Stimulated activated CD4-positive, alpha-beta T cell treated with anti-CD3 and anti-CD28 coated beads, Interleukin-1b, Interleukin-23, amount 100 ng/mL, for 48 hours (primary cell): ENCODE results near the gene PTPRN2.

Source experiments
- DNase-seq: peaks from one replicate; pipeline ENCODE4 v3.0.0-alpha.2; 2020

PTPRN2 gene

GRCh38 chr7:158486919-158487318, 100.7 kb downstream of the PTPRN2 start:
- DNase-seq: no peak

DNA sequence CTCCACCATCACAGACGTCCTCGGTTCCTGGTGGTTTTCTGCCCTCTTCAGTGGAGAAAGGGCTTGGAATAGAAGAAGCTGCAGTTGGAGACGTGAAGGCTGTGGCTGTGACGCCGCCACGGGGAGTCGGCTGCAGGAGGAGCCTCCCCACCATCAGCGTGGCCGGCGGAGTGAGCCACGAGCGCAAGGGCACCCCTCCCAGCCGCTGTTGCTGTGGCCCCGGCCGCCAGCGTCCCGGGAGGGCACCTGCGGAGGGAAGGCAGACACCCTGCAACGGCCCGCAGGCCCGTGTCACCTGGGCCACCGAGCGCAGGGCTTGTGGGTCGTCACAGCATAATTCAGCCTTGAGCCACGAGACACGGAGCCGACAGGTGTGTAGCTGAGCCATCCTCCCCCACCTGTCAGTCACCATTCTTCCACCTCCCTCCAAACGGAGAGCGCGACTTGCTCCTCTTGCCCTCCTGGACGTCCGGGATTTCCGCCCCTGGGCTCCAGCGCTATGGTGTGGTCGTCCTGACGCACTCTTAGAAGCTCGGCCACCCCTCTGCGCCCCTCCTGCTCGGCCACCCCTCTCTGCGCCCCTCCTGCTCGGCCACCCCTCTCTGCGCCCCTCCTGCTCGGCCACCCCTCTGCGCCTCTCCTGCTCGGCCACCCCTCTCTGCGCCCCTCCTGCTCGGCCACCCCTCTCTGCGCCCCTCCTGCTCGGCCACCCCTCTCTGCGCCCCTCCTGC, 102.7 kb downstream of the PTPRN2 start:
- DNase-seq: no peak

DNA sequence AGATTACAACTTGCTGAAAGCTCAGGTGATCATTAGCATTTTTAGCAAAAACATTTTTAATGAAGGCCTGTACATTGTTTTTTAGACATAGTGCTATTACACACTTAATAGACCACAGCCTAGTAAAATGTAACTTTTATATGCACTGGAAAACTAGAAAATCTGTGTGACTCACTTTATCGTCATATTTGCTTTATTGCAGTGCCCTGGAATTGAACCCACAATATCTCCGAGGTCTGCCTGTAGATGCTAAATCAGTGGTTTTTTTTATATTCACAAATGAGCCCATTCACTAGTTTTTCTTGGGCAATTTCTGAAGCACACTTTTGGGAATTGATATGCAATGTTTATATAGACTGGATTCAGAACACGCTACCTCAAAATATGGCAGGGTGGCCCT, 105.1 kb downstream of the PTPRN2 start:
- no peak for DNase-seq

- no peak for DNase-seq
Observed at GRCh38 chr7:158479664-158480025, 108.0 kb downstream of the PTPRN2 start.

- DNase-seq: no peak
Observed at GRCh38 chr7:158479021-158479663, 108.5 kb downstream of the PTPRN2 start.

DNA sequence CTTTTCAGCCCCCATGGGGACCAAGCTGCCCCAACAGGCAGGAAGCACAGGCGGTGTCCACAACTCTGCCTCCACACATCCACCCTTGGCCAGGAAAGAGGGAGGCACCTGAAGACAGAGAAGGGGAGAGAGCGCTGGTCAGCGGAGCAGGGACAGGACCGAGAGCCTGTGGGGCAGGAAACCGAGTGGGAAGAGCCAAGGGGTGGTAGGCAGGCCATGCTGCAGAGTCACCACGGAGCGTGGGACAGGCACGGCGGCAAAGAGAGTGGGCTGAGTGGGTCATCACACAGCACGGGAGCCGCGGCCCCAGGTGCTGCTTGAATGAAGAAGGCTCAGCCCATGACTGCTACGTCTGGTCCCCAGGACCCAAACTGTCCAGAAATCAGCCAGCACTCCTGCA, 109.8 kb downstream of the PTPRN2 start:
- DNase-seq: no peak

- no peak for DNase-seq
Observed at GRCh38 chr7:158476331-158476932, 111.2 kb downstream of the PTPRN2 start.

DNA sequence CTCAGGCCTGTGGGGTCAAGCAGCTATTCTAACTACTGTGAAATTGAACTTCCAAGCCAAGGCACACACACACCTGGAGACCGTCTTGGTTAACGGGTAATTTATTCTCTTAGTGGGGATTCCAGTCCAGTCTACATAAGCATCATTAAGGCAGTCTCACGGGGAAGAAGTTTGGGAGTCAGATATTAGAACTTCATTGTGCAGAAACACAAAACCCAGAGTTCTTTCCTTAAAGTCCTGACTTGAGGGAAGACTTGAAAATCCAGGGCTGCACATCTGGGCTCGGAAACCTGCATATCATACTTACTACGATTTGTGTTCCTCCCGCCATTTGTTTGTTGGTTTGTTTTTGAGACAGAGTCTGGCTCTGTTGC, 112.0 kb downstream of the PTPRN2 start:
- DNase-seq: no peak

- no peak for DNase-seq
Observed at GRCh38 chr7:158475036-158475678, 112.5 kb downstream of the PTPRN2 start.

DNA sequence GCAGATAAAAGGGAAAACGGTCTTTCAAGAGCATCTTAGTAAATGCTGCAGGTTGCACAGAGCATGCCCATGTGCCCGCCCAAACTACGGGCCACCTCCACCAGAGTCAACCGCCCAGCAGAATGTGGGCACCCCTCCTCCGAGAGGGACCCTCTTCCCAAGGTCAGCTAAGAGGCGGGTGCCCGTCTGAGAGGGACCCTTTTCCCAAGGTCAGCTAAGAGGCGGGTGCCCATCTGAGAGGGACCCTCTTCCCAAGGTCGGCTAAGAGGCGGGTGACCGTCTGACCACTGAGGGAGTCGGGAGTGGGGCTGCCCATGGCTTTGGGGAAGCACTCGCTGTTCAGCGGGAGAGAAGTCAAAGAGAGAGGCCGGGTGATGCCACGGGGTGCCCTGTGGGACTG, 113.1 kb downstream of the PTPRN2 start:
- DNase-seq: no peak

DNA sequence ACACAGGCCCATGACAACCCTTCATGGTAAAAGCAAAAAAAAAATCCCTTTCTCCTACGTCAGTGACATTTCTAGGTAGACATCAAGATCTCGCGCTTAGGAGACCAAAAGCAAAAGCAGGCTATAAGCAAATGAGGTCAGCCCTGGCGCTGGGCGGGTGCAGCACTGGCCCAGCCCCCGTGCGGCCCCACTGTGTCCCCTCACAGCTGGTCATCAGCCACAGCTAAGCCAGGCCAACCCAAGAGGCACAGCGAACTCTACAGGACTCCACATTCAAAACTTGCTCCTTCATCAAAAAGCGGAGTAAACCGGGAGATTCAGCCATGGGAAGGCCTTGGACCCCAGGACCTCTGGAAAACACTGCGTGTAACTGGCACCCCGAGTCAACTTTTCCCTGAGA, 113.7 kb downstream of the PTPRN2 start:
- DNase-seq: no peak

GRCh38 chr7:158473221-158473620, 114.4 kb downstream of the PTPRN2 start:
- DNase-seq: no peak

DNA sequence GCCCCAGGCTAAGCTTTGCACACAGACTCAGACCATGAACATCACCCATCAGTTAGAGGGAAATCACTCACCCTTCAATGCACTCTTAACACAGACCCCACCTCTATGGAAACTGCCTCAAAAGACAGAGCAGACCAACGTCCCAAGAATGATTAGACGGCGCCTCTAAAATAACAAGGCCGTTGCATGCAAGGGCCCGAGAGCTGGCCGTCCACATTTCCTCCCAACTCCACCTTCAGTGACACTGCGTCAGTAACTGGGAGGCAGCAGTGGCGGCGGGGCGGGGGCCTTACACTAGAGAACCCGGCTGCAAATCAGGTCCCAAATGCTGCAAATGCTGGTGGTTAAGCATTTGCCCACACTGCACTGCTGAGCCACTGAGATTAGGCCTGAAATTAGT, 115.0 kb downstream of the PTPRN2 start:
- DNase-seq: no peak

GRCh38 chr7:158471716-158472115, 115.9 kb downstream of the PTPRN2 start:
- no peak for DNase-seq

GRCh38 chr7:158470336-158470735, 117.3 kb downstream of the PTPRN2 start:
- no peak for DNase-seq

DNA sequence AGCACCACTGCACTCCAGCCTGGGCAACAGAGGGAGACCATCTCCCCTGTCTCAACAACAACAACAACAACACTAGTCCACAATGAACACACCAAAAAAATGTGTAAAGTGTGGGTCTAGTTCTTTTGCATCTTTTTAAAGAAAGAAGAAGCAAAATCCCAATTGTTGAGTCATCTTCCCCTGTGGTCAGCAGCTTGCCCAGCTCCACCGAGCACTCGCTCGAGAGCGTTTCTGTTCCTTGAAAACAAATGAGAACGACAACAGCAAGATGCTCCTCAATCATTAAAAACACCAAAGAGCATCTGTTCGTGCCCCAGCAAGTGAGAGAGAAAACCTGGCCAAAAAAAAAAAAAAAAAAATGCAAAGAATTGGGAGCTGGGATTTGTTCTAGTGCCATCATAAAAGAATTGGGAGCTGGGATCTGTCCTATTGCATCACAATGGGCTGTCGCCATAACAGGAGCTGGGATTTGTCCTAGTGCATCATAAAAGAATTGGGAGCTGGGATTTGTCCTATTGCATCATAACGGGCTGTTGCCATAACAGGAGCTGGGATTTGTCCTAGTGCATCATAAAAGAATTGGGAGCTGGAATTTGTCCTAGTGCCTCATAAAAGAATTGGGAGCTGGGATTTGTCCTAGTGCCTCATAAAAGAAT, 118.1 kb downstream of the PTPRN2 start:
- DNase-seq: no peak

- no peak for DNase-seq
Observed at GRCh38 chr7:158468700-158469296, 118.8 kb downstream of the PTPRN2 start.

GRCh38 chr7:158468181-158468580, 119.4 kb downstream of the PTPRN2 start:
- no peak for DNase-seq

DNA sequence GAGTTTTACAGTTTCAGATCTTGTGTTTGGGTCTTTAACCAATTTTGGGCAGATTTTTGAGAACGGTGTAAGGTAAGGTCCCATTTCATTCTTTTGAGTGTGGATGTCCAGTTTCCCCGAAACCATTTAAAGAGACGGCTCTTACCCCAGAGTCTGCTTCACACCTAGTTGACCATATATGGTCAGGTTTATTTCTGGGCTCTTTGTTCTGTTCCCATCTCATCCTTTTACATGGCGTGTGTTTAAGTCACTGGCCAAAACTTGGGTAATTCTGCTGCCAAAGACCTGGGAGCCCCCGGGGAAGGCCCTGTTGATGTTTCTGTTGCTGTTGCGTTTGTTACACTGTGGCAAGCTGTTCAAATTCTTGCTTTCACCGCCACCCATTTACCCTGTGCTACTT, 120.1 kb downstream of the PTPRN2 start:
- DNase-seq: no peak

GRCh38 chr7:158463317-158463716, 124.3 kb downstream of the PTPRN2 start:
- no peak for DNase-seq

DNA sequence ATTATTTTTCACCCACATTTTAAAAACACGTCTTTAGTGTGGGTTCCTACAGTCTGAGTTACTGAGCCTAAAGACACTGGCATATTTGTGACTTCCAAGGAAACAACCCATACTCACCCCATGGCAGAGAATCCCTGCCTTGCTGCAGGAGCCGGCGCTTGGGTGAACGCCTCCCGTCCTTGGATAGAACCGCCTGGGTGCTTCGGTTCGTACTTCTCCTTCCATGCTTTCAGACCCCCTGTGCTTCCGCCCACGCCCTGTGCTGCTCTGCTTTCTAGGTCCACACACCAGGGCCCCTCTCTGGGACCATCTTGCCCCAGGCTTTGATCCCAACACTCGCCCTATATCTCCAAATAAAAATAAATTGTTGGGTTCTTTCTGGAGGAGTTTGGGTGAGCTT, 125.8 kb downstream of the PTPRN2 start:
- no peak for DNase-seq

DNA sequence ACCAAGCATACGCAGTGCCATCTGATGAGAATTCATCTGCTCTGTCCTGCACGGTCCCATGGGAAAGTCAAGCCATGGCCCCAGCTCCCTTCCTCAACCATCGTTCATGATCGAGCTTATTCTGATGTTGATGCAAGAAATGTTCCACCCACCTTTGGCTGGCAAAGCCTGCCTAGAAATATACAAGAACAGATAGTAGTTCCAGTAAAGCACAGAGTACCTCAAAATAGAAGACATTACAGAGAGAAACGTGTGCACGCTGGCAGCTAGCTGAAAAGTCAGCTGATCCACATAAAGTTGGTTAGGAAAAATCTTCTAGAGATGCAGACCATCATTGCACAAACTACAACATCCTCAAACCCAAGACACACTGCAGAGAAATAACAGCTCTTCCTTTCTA, 127.0 kb downstream of the PTPRN2 start:
- DNase-seq: no peak

- no peak for DNase-seq
Observed at GRCh38 chr7:158458716-158459282, 128.8 kb downstream of the PTPRN2 start.
